Nephron progenitor cell (in vitro differentiated cells): ENCODE measurements around the gene SLC10A4.

Experiments
- DNase-seq: peaks from one replicate; pipeline ENCODE4 v3.0.0; 2021
- H3K27ac Mint-ChIP-seq: 2 replicates; pipeline ENCODE4 v1.8.0; 2021; ENCODE audit warnings: mild to moderate bottlenecking, moderate library complexity, mixed read lengths
- H3K27me3 Mint-ChIP-seq: 2 replicates; pipeline ENCODE4 v1.8.0; 2021; ENCODE audit warnings: mild to moderate bottlenecking, low read depth, mixed read lengths; ENCODE audit not compliant: poor library complexity
- H3K36me3 Mint-ChIP-seq: 2 replicates; pipeline ENCODE4 v1.8.0; 2021; ENCODE audit warnings: low read depth, mixed read lengths
- H3K4me1 Mint-ChIP-seq: 2 replicates; pipeline ENCODE4 v1.8.0; 2021; ENCODE audit warnings: mixed read lengths
- H3K4me3 Mint-ChIP-seq: 2 replicates; pipeline ENCODE4 v1.8.0; 2021; ENCODE audit warnings: mild to moderate bottlenecking, moderate library complexity, mixed read lengths
- H3K9me3 Mint-ChIP-seq: 2 replicates; pipeline ENCODE4 v1.8.0; 2021; ENCODE audit warnings: mild to moderate bottlenecking, moderate library complexity, mixed read lengths
- TF ChIP-seq, protein P1 (sequence below): fragments of 200-600 bp; sonication (generic); IDR thresholded peaks from 2 replicates; pipeline ENCODE4 v1.5.0; 2021; ENCODE audit warnings: antibody characterized with exemption

SLC10A4 gene

DNA sequence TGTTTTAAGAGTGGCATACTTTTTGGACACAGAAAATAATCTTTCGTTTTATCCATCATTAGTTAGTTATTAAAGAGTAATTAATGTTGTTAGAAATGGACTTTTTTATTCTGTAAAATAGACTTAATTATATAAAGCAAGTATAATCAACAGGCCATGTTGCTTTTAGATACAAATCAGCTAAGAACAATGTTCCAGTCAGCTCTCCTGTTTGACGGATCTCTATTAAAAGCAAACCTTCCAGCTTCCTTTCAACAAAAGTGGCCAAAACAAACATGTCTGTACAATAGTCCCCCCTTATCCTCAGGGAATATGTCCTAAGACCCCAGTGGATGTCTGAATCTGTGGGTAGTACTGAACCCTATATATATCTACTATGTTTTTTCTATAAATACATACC lies 4.9 kb upstream of the SLC10A4 start:
- DNase-seq = no peak
- no peaks in the 10 kb centered on the region for H3K9me3 Mint-ChIP-seq
- H3K27me3 Mint-ChIP-seq = peaks cover 49% of the 10 kb centered on the region
- H3K4me1 Mint-ChIP-seq = no peaks in the 10 kb centered on the region
- H3K4me3 Mint-ChIP-seq = no peak overlapping the region
- no peaks in the 10 kb centered on the region for H3K36me3 Mint-ChIP-seq
- TF ChIP-seq, protein P1, sequence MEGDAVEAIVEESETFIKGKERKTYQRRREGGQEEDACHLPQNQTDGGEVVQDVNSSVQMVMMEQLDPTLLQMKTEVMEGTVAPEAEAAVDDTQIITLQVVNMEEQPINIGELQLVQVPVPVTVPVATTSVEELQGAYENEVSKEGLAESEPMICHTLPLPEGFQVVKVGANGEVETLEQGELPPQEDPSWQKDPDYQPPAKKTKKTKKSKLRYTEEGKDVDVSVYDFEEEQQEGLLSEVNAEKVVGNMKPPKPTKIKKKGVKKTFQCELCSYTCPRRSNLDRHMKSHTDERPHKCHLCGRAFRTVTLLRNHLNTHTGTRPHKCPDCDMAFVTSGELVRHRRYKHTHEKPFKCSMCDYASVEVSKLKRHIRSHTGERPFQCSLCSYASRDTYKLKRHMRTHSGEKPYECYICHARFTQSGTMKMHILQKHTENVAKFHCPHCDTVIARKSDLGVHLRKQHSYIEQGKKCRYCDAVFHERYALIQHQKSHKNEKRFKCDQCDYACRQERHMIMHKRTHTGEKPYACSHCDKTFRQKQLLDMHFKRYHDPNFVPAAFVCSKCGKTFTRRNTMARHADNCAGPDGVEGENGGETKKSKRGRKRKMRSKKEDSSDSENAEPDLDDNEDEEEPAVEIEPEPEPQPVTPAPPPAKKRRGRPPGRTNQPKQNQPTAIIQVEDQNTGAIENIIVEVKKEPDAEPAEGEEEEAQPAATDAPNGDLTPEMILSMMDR = no peak
- no peak overlapping the region for H3K27ac Mint-ChIP-seq

DNA sequence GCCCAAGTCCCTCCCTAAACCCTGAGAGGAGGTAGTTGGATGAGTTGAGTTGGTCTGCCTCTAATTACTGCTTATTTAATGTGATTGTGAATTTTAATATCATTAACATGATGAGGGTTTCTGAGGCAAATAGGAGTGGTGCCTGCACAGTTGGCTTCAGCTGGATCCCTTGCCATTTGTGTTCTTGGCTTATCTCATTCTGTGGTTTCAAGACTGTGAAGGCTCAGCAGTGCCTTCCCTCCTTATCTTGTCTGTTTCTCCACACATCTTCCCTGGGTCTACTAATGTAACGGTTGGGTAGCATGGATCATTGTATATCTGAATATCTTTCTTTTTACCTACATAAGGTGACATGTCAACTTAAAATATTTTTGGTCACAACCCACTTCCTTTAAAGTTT lies 1.6 kb upstream of the SLC10A4 start:
- Mint-ChIP-seq H3K27ac (no peak overlapping the region), H3K36me3 (no peaks in the 10 kb centered on the region)

DNA sequence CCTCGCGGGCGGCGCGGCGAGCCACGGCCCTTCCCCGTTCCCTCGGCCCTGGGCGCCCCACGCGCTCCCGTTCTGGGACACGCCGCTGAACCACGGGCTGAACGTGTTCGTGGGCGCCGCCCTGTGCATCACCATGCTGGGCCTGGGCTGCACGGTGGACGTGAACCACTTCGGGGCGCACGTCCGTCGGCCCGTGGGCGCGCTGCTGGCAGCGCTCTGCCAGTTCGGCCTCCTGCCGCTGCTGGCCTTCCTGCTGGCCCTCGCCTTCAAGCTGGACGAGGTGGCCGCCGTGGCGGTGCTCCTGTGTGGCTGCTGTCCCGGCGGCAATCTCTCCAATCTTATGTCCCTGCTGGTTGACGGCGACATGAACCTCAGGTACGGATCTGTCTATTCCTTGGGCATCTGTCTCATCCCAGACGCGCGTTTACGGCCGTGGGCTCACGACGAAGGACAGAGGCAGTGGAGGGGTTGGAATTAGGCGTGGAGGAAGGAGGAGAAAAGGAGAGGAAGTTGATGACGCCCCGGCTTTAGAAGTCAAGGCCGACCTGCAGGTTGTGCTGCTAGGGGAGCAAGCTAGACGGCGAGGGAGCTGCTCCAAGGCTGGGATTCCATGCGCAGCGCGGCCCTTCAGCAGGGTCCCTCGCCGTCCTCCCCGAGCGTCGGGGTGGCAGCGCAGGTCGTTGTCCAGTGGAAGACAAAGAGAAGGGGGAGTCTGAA lies 792 bp downstream of the SLC10A4 start:
- peak overlapping the region; percentile 58 for H3K4me3 Mint-ChIP-seq
- DNase-seq = peak; percentile 17
- H3K36me3 Mint-ChIP-seq = no peaks in the 10 kb centered on the region
- H3K27ac Mint-ChIP-seq = no peak overlapping the region
- TF ChIP-seq, protein P1 = no peak
- H3K27me3 Mint-ChIP-seq = peaks cover 83% of the 10 kb centered on the region
- peaks cover 5% of the 10 kb centered on the region for H3K9me3 Mint-ChIP-seq
- no peaks in the 10 kb centered on the region for H3K4me1 Mint-ChIP-seq

More for the DNA sequence above, 1.6 kb upstream of the SLC10A4 start:
- Mint-ChIP-seq H3K9me3 (peaks cover 5% of the 10 kb centered on the region), H3K4me3 (no peak overlapping the region), H3K4me1 (no peaks in the 10 kb centered on the region), H3K27me3 (peaks cover 71% of the 10 kb centered on the region)
- TF ChIP-seq, protein P1 = no peak
- DNase-seq = no peak

DNA sequence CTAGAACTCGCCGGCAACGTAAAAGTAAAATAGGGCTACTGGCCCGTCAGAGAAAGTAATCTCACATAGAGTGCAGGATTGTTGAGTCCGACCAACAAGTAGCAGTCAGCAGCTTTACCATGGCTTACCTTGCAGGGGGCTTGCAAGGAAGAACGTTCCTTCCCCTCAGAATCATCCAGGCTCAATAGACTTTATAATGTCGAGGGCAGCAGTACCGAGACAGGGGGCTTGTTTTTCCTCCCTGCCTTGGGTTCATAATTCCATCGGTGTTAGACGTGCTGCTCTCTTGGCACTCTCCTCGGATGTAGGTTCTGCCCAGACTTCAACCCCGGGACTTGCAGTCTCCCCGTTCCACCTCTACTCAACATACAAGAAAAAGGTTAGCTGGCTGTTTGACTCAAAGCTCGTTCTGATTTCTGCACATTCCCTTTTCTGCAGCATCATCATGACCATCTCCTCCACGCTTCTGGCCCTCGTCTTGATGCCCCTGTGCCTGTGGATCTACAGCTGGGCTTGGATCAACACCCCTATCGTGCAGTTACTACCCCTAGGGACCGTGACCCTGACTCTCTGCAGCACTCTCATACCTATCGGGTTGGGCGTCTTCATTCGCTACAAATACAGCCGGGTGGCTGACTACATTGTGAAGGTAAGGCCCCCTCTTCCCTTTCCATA lies 1.5 kb downstream of the SLC10A4 start:
- H3K27me3 Mint-ChIP-seq = peaks cover 90% of the 10 kb centered on the region
- H3K36me3 Mint-ChIP-seq = no peaks in the 10 kb centered on the region
- H3K4me1 Mint-ChIP-seq = no peaks in the 10 kb centered on the region
- H3K4me3 Mint-ChIP-seq = peak overlapping the region; percentile 65
- DNase-seq = no peak
- no peak overlapping the region for H3K27ac Mint-ChIP-seq
- peaks cover 5% of the 10 kb centered on the region for H3K9me3 Mint-ChIP-seq
- TF ChIP-seq, protein P1 = no peak

DNA sequence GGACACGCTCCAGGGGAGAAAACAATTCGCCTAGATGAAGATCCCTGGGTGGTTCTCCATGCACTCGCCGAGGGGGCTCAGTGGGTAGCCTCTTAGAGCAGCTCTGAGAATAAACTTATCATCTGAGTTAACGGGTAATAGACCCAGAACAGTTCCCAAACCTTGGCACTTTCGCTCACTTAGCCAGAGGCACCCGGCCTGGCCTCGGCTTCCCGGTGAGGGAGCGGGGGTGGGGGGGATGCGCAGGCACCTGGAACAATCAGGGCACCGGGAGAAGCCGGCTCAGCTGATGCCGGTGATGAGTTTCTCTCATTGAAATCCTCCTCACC lies 6.5 kb downstream of the SLC10A4 start:
- TF ChIP-seq, protein P1 = no peak
- Mint-ChIP-seq H3K36me3 (no peaks in the 10 kb centered on the region), H3K27me3 (peaks cover 94% of the 10 kb centered on the region), H3K4me3 (peak overlapping the region; percentile 68), H3K4me1 (no peaks in the 10 kb centered on the region), H3K27ac (no peak overlapping the region), H3K9me3 (peaks cover 11% of the 10 kb centered on the region)
- peak; percentile 23 for DNase-seq
